Measurements from ENCODE around the gene ATG101. TPM values are rescaled to one million over a fixed set of nuclear protein-coding genes. Genes with fewer than 3 reads are reported as not detected.
A peak's percentile ranks its signal among the peaks of the same experiment; 100 is the strongest.

ATG101 gene
- total and polyA plus RNA-seq, 2 of the 8 experiments (the other 6 are each of a cell fraction or from before 2014, with no cell fraction given), result 49.8 to 55.9 TPM

- Histone ChIP-seq H3K14ac (ENCODE audit: insufficient read length) (no peak overlapping the region), H3K27ac (ENCODE audit: low read depth, low read length) (no peak overlapping the region), H3K36me3 (ENCODE audit: control insufficient read depth in 2 of 4, insufficient read depth in 4 of 4, low read length in 3 of 4) (no peaks in the 10 kb centered on the region), H3K4me3 (ENCODE audit: extremely low read depth in 1 of 4, insufficient read depth in 2 of 4, low read depth in 3 of 4, low read length in 4 of 4) (peak overlapping the region in 3 of 4 experiments; percentile 25 to 60 (median 26); a peak in 5 of 8 replicates), H2BK120ac (replicated peaks; ENCODE audit: low read depth, low read length) (no peak overlapping the region), H3K4me2 (ENCODE audit: insufficient read depth in 1 of 2, low read depth in 2 of 2, low read length in 2 of 2) (peak overlapping the region; percentile 66 to 80), H3K4me1 (replicated peaks in 1 of 4; ENCODE audit: control insufficient read depth in 3 of 4, insufficient read depth in 4 of 4, low read length in 3 of 4) (peaks cover 9 to 13% (median 11%) of the 10 kb centered on the region in 4 experiments), H2BK15ac (ENCODE audit: low read length) (no peak overlapping the region), H2AFZ (ENCODE audit: low read length) (0 out of 2 replicates have a peak overlapping the region, but pooled peaks have one; percentile 64), H2BK12ac (ENCODE audit: low read depth, low read length) (peak overlapping the region; percentile 77), H3K18ac (ENCODE audit: extremely low read depth, low read length) (0 out of 2 replicates have a peak overlapping the region, but pooled peaks have one; percentile 73), H3K23ac (ENCODE audit: insufficient read length) (no peak overlapping the region), H4K5ac (ENCODE audit: insufficient read length, low read depth, low read length) (no peak overlapping the region), H3K56ac (replicated peaks; ENCODE audit: insufficient read length, low read depth, low read length) (no peak overlapping the region), H3K79me1 (ENCODE audit: low read depth, low read length) (no peaks in the 10 kb centered on the region), H3K9ac (replicated peaks in 1 of 4; ENCODE audit: extremely low read depth in 1 of 4, low read depth in 3 of 4, low read length in 3 of 4) (peak overlapping the region in 2 of 4 experiments; percentile 34 to 41; a peak in 2 of 7 replicates), H3K4ac (replicated peaks; ENCODE audit: insufficient read length, low read depth, low read length) (no peak overlapping the region), H4K20me1 (replicated peaks in 1 of 2; ENCODE audit: control insufficient read depth in 1 of 2, insufficient read depth in 2 of 2, low read length in 2 of 2) (no peaks in the 10 kb centered on the region), H2BK20ac (ENCODE audit: low read length) (no peak overlapping the region), H4K8ac (ENCODE audit: extremely low read depth, insufficient read depth, low read length) (no peak overlapping the region), H3K9me3 (ENCODE audit: insufficient read depth in 2 of 2, low read depth in 1 of 2, low read length in 1 of 2) (no peaks in the 10 kb centered on the region), H3K79me2 (ENCODE audit: control insufficient read depth in 1 of 2, insufficient read depth in 2 of 2, low read length in 2 of 2) (no peaks in the 10 kb centered on the region; a peak in 1 of 4 replicates), H3K23me2 (ENCODE audit: low read depth, low read length) (no peaks in the 10 kb centered on the region; the same call in 1 of the 2 replicates), H3K27me3 (replicated peaks in 1 of 4; ENCODE audit: control insufficient read depth in 3 of 4, extremely low read depth in 1 of 4, insufficient read depth in 3 of 4, low read length in 3 of 4) (peaks cover 2 to 32% (median 22%) of the 10 kb centered on the region in 4 experiments; a peak in 6 of 7 replicates), H4K91ac (replicated peaks; ENCODE audit: insufficient read length, low read length) (no peak overlapping the region), H2AK5ac (ENCODE audit: low read depth, low read length) (no peak overlapping the region; the same call in 1 of the 2 replicates), H2BK5ac (ENCODE audit: low read depth, low read length) (peak overlapping the region; percentile 44)
- no peak for FAIRE-seq
- 41% methylated on average over 5 of the region's 5 CpGs; no CpG with 5 or more reads in 1 of the 2 experiments for WGBS, 2 experiments (ENCODE audit: extremely low coverage in 1 of 2, insufficient coverage in 1 of 2, insufficient read length in 1 of 2, insufficient replicate concordance in 2 of 2, low coverage in 1 of 2, low lambda C conversion rate in 2 of 2, missing lambda C conversion rate in 1 of 2)
- no peak for DNase-seq (ENCODE audit: low read depth in 1 of 2, low spot score in 2 of 2)
- ChIA-PET CTCF (ENCODE audit: partially characterized antibody) (interaction anchor here (0.6 to 22.7 kb wide), 10 partner anchors 9 to 714 kb away, joined by 3 to 1249 read pairs (median 28); partner anchors contain the start of genes ATG101, NR4A1, SMIM41 and TAMALIN), POLR2A (ENCODE audit: partially characterized antibody) (interaction anchor here (0.8 to 13.1 kb wide), 15 partner anchors 7 to 93 kb away, joined by 3 to 82 read pairs (median 5); partner anchors contain the start of genes ATG101, NR4A1, SMIM41 and TAMALIN)
- TF ChIP-seq MAX (IDR thresholded peaks at IDR 0.05), result no peak
- no peak for TF ChIP-seq E2F6 (IDR thresholded peaks at IDR 0.05)
- TF ChIP-seq CBX5 (IDR thresholded peaks at IDR 0.05; ENCODE audit: low read depth, low read length), result no peak
- no peak for TF ChIP-seq SIRT6 (IDR thresholded peaks at IDR 0.05; ENCODE audit: low read length)
- no peak for TF ChIP-seq POLR2AphosphoS5 (IDR thresholded peaks at IDR 0.05; ENCODE audit: low read depth, low read length)
- TF ChIP-seq PHF8 (conservative IDR thresholded peaks at IDR 0.05; ENCODE audit: low read depth, low read length), result no peak
- no peak for TF ChIP-seq TAF1 (IDR thresholded peaks at IDR 0.05; ENCODE audit: low read depth, low read length)
- no peak for TF ChIP-seq SAP30 (IDR thresholded peaks at IDR 0.05; ENCODE audit: insufficient read depth, insufficient replicate concordance, low read length)
- no peak for TF ChIP-seq GTF2F1 (IDR thresholded peaks at IDR 0.05; ENCODE audit: borderline replicate concordance, low read depth, low read length)
- TF ChIP-seq USF2 (IDR thresholded peaks at IDR 0.05; ENCODE audit: low read length), result no peak
- TF ChIP-seq POU5F1 (IDR thresholded peaks at IDR 0.05; ENCODE audit: low read depth, low read length), result no peak
- TF ChIP-seq SP1 (IDR thresholded peaks at IDR 0.05; ENCODE audit: low read depth, low read length), result no peak
These were observed 37.4 kb upstream of the ATG101 start for GRCh38 chr12:52032446-52032803.

Measured in H1 (cell line).